Spleen (tissue), 11 donors: ENCODE measurements around the gene ASTL. TPM values are rescaled to one million over a fixed set of nuclear protein-coding genes. Genes with fewer than 3 reads are reported as not detected.
A peak's percentile ranks its signal among the peaks of the same experiment; 100 is the strongest.
"Not testable (repeated sequence)": the region's sequence is repeated elsewhere in the genome, so short reads cannot be mapped to it uniquely, and the experiment has no call there.

Experiments used
- DNase-seq: peaks from one replicate; pipeline ENCODE4 v3.0.0-alpha.2; 2020
- H3K27ac ChIP-seq, 8 donors: fragments of 200-600 bp; sonication (generic) in 7 of 8; 1 replicate in 4 of 8; 2 replicates in 4 of 8; pipeline versions ENCODE4 v1.5.0 to v1.8.0; 2016 to 2021; ENCODE audit warnings: inconsistent platforms in 4 of 8, mild to moderate bottlenecking in 4 of 8, moderate library complexity in 1 of 8
- H3K27me3 ChIP-seq, 7 donors: fragments of 200-600 bp; sonication (generic) in 6 of 7; replicated peaks in 1 of 7; 1 replicate in 4 of 7; 2 replicates in 3 of 7; pipeline versions ENCODE4 v1.5.0 to v1.8.0; 2016 to 2021; ENCODE audit warnings: inconsistent platforms in 3 of 7, mild to moderate bottlenecking in 1 of 7
- H3K36me3 ChIP-seq, 6 donors: fragments of 200-600 bp; sonication (generic) in 5 of 6; 1 replicate in 4 of 6; 2 replicates in 2 of 6; pipeline versions ENCODE4 v1.5.0 to v1.8.0; 2016 to 2021; ENCODE audit warnings: inconsistent platforms in 2 of 6
- H3K4me1 ChIP-seq, 6 donors: fragments of 200-600 bp; sonication (generic) in 5 of 6; 1 replicate in 3 of 6; 2 replicates in 3 of 6; pipeline versions ENCODE4 v1.5.0 to v1.8.0; 2016 to 2021; ENCODE audit warnings: inconsistent platforms in 3 of 6
- H3K4me3 ChIP-seq, 8 donors: fragments of 200-600 bp; sonication (generic) in 7 of 8; 1 replicate in 4 of 8; 2 replicates in 4 of 8; pipeline versions ENCODE4 v1.5.0 to v1.8.0; 2016 to 2021; ENCODE audit warnings: inconsistent platforms in 4 of 8, mild to moderate bottlenecking in 4 of 8, moderate library complexity in 2 of 8
- H3K9me3 ChIP-seq, 8 donors: fragments of 200-600 bp; sonication (generic) in 7 of 8; 1 replicate in 4 of 8; 2 replicates in 4 of 8; pipeline versions ENCODE4 v1.5.0 to v1.8.0; 2016 to 2021; ENCODE audit warnings: inconsistent platforms in 4 of 8
- POLR2A ChIP-seq, 3 donors: fragments of 450-650 bp; IDR thresholded peaks; one replicate each; pipeline ENCODE4 v1.5.1; 2017; ENCODE audit warnings: antibody characterized with exemption in 3 of 3, mild to moderate bottlenecking in 1 of 3
- POLR2AphosphoS5 ChIP-seq, 3 donors: sonication (generic); formaldehyde crosslinking; IDR thresholded peaks; one replicate each; pipeline ENCODE4 v1.5.1; 2017; ENCODE audit warnings: antibody characterized with exemption in 3 of 3
- WGBS, 5 donors: extraction: QIAGEN DNeasy Blood & Tissue Kit in 3 of 5; methylation state at CpG; one replicate each; pipeline versions ENCODE4 v1.1.5 to v1.1.7; 2013 to 2018; 5-methylcytosine and 5-hydroxymethylcytosine counted together
- intact Hi-C: fragments of 100-400 bp; cut with DNase I; formaldehyde crosslinking; loops from one replicate; pipeline ENCODE4 v1.15.0; 2023; ENCODE audit warnings: low total_unique reads
- polyA plus RNA-seq, 3 donors: library from polyadenylated mRNA; stranded (reverse); fragments of 200-250 nt; gene quantifications; one replicate each; pipeline ENCODE4 v1.2.1, GENCODE V29; 2013
- total RNA-seq, 7 donors: library from RNA; depleted of rRNA in 3 of 7; stranded (reverse); fragments of >200 nt in 3 of 7; fragmentation: NEBNext Ultra II Directional in 4 of 7; extraction: Animal tissue kit (Norgen Biotek cat#: 25700) in 4 of 7; gene quantifications; one replicate each; pipeline versions ENCODE4 v1.1.0 to v1.2.1, GENCODE V29; 2016 to 2021
- TF ChIP-seq, protein P1 (sequence below), 11 experiments: fragments of 200-600 bp in 7 of 11; fragments of 450-650 bp in 4 of 11; sonication (generic) in 4 of 11; IDR thresholded peaks in 8 of 11; conservative IDR thresholded peaks in 3 of 11; 1 replicate in 7 of 11; 2 replicates in 4 of 11; pipeline versions ENCODE4 v1.4.0 to v1.8.0; 2016 to 2021; ENCODE audit warnings: antibody characterized with exemption in 11 of 11, inconsistent platforms in 4 of 11, mild to moderate bottlenecking in 1 of 11
- donor health status: healthy with polysubstance abuse.
- donor health status: DM: no; HTN: no; CAD: no; lungs with moderate emphysema.
- donor health status: DM: no; HTN: no; CAD: no.
- donor health status: Bipolar disorder and iron deficiency.
- donor health status: healthy.
- donor health status: DM: no; HTN: no; CAD: no.
- donor health status: DM: yes; HTN: yes; CAD: no.

Gene ASTL
- total and polyA plus RNA-seq, 10 donors = 0.24 to 2.2 (median 0.52) TPM; not detected in 1

GRCh38 chr2:96163768-96164429 is 25.6 kb upstream of the ASTL start:
- Histone ChIP-seq H3K9me3 (peaks cover 0 to 8% (median 0%) of the 10 kb centered on the region in 8 donors), H3K27ac (peak overlapping the region; percentile 69 to 93 (median 84)), H3K36me3 (no peaks in the 10 kb centered on the region), H3K4me3 (peak overlapping the region in 2 of 8 donors; percentile 15 to 55), H3K27me3 (no peaks in the 10 kb centered on the region), H3K4me1 (peaks cover 16 to 64% (median 48%) of the 10 kb centered on the region in 6 donors)
- TF ChIP-seq, protein P1, sequence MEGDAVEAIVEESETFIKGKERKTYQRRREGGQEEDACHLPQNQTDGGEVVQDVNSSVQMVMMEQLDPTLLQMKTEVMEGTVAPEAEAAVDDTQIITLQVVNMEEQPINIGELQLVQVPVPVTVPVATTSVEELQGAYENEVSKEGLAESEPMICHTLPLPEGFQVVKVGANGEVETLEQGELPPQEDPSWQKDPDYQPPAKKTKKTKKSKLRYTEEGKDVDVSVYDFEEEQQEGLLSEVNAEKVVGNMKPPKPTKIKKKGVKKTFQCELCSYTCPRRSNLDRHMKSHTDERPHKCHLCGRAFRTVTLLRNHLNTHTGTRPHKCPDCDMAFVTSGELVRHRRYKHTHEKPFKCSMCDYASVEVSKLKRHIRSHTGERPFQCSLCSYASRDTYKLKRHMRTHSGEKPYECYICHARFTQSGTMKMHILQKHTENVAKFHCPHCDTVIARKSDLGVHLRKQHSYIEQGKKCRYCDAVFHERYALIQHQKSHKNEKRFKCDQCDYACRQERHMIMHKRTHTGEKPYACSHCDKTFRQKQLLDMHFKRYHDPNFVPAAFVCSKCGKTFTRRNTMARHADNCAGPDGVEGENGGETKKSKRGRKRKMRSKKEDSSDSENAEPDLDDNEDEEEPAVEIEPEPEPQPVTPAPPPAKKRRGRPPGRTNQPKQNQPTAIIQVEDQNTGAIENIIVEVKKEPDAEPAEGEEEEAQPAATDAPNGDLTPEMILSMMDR (IDR thresholded peaks at IDR 0.05 in 8 of 11, conservative IDR thresholded peaks at IDR 0.05 in 3 of 11) = no peak
- TF ChIP-seq POLR2A (IDR thresholded peaks at IDR 0.05) = peak in 1 of 3 donors; percentile 23
- peak; percentile 83 to 90 (median 89) for TF ChIP-seq POLR2AphosphoS5 (IDR thresholded peaks at IDR 0.05)
- 20 to 42% (median 31%) methylated on average over 11 to 13 of the region's 13 CpGs for WGBS, 5 donors
- DNase-seq = peak; percentile 92
- intact Hi-C loops = no loop called here

DNA sequence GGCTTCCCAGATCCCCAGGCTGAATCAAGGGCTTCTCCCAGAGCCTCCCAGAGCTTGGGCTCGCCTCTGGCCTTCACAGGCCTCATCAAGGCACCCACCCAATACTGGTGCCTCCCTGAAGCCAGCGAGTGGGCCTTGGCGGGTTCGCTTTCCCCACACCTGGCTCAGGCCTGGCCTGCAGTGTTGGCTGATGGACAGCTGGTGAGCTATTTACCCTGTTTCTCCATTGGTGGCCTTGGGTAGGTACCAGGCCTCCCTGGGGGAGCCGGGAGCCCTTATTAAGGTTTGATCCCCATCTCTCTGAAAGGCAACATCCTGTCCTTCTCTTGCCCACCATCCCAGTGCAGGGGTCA is 25.1 kb upstream of the ASTL start:
- 61 to 93% (median 81%) methylated on average over 5 of the region's 5 CpGs for WGBS, 5 donors
- Histone ChIP-seq H3K36me3 (no peaks in the 10 kb centered on the region), H3K4me3 (peak overlapping the region in 1 of 8 donors; percentile 55), H3K27me3 (no peaks in the 10 kb centered on the region), H3K9me3 (peaks cover 0 to 8% (median 0%) of the 10 kb centered on the region in 8 donors), H3K27ac (peak overlapping the region; percentile 68 to 93 (median 84)), H3K4me1 (peaks cover 18 to 69% (median 54%) of the 10 kb centered on the region in 6 donors)
- no peak for DNase-seq
- TF ChIP-seq POLR2AphosphoS5 (IDR thresholded peaks at IDR 0.05) (no peak), POLR2A (IDR thresholded peaks at IDR 0.05) (no peak)
- TF ChIP-seq, protein P1 (IDR thresholded peaks at IDR 0.05 in 8 of 11, conservative IDR thresholded peaks at IDR 0.05 in 3 of 11) = no peak
- intact Hi-C loops = no loop called here

GRCh38 chr2:96161898-96162297 is 23.6 kb upstream of the ASTL start:
- TF ChIP-seq POLR2A (IDR thresholded peaks at IDR 0.05) = no peak
- TF ChIP-seq POLR2AphosphoS5 (IDR thresholded peaks at IDR 0.05) = peak in 1 of 3 donors; percentile 40
- H3K9me3 ChIP-seq = peaks cover 0 to 8% (median 0%) of the 10 kb centered on the region in 8 donors
- no peak for DNase-seq
- peak overlapping the region; percentile 43 to 93 (median 84) for H3K27ac ChIP-seq
- peaks cover 33 to 84% (median 68%) of the 10 kb centered on the region in 6 donors for H3K4me1 ChIP-seq
- no peaks in the 10 kb centered on the region for H3K27me3 ChIP-seq
- no peaks in the 10 kb centered on the region for H3K36me3 ChIP-seq
- WGBS, 5 donors = 53 to 64% (median 55%) methylated on average over 5 of the region's 5 CpGs
- H3K4me3 ChIP-seq = peak overlapping the region in 1 of 8 donors; percentile 30
- intact Hi-C loops = no loop called here

DNA sequence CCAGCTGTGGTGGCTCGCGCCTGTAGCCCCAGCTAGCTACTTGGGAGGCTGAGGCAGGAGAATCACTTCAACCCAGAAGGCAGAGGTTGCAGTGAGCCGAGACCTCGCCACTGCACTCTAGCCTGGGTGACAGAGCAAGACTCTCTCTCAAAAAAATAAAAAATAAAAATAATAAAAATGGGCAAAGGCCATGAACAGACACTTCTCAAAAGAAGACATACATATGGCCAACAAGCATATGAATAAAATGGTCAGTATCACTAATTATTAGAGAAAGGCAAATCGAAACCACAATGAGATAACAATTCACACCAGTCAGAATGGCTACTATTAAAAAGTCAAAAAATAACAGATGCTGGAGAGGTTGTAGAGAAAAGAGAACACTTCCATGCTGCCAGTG is 22.1 kb upstream of the ASTL start:
- H3K9me3 ChIP-seq, H3K27me3 ChIP-seq, H3K4me3 ChIP-seq, intact Hi-C loops, H3K36me3 ChIP-seq, DNase-seq: not testable (repeated sequence)
- 89 to 96% (median 94%) methylated on average over 5 of the region's 5 CpGs for WGBS, 5 donors
- peak overlapping the region in 4 of 8 donors; percentile 75 to 93 (median 82) for H3K27ac ChIP-seq
- peaks cover 36 to 95% (median 80%) of the 10 kb centered on the region in 6 donors for H3K4me1 ChIP-seq

- intact Hi-C loops = no loop called here
- 70 to 85% (median 75%) methylated on average over 17 of the region's 17 CpGs for WGBS, 5 donors
- Histone ChIP-seq H3K36me3 (no peaks in the 10 kb centered on the region), H3K27ac (peak overlapping the region in 4 of 8 donors; percentile 65 to 93 (median 76)), H3K9me3 (peaks cover 0 to 8% (median 0%) of the 10 kb centered on the region in 8 donors), H3K27me3 (no peaks in the 10 kb centered on the region), H3K4me1 (peaks cover 34 to 84% (median 71%) of the 10 kb centered on the region in 6 donors), H3K4me3 (no peak overlapping the region)
- no peak for TF ChIP-seq POLR2A (IDR thresholded peaks at IDR 0.05)
- TF ChIP-seq, protein P1 (IDR thresholded peaks at IDR 0.05 in 8 of 11, conservative IDR thresholded peaks at IDR 0.05 in 3 of 11) = no peak
- TF ChIP-seq POLR2AphosphoS5 (IDR thresholded peaks at IDR 0.05) = peak in 2 of 3 donors; percentile 32 to 59
- DNase-seq = peak; percentile 76
Observed at GRCh38 chr2:96159084-96159830, 21.0 kb upstream of the ASTL start.
